Heart left ventricle (tissue), 16 donors: ENCODE data around the gene DNAH1. TPM values are rescaled to one million over a fixed set of nuclear protein-coding genes. Genes with fewer than 3 reads are reported as not detected.
A peak's percentile ranks its signal among the peaks of the same experiment; 100 is the strongest.

Experiments used
- ATAC-seq, 4 donors: fragments of 200-7000 bp; cut with Tn5 transposase; one replicate each; pipeline ENCODE4 v1.9.1; 2020 to 2022; ENCODE audit warnings: moderate library complexity in 4 of 4, mild to moderate bottlenecking in 3 of 4, moderate number of reproducible peaks in 1 of 4
- DNase-seq, 5 donors: peaks; one replicate each; pipeline ENCODE4 v3.0.0-alpha.2; 2020
- H3K27ac ChIP-seq, 12 donors: fragments of 200-600 bp; sonication (generic) in 4 of 12; one replicate each; pipeline versions ENCODE4 v1.5.0 to v1.8.0; 2016 to 2022; ENCODE audit warnings: mild to moderate bottlenecking in 2 of 12
- H3K27me3 ChIP-seq, 9 donors: fragments of 200-600 bp; sonication (generic) in 2 of 9; one replicate each; pipeline versions ENCODE4 v1.5.1 to v1.8.0; 2016 to 2022; ENCODE audit warnings: mild to moderate bottlenecking in 3 of 9
- H3K36me3 ChIP-seq, 9 donors: fragments of 200-600 bp; sonication (generic) in 2 of 9; one replicate each; pipeline versions ENCODE4 v1.5.0 to v1.8.0; 2018 to 2022; ENCODE audit warnings: mild to moderate bottlenecking in 2 of 9
- H3K4me1 ChIP-seq, 12 donors: fragments of 200-600 bp; sonication (generic) in 4 of 12; one replicate each; pipeline versions ENCODE4 v1.5.0 to v1.8.0; 2016 to 2022; ENCODE audit warnings: mild to moderate bottlenecking in 3 of 12
- H3K4me3 ChIP-seq, 12 donors: fragments of 200-600 bp; sonication (generic) in 4 of 12; one replicate each; pipeline versions ENCODE4 v1.5.0 to v1.8.0; 2017 to 2022; ENCODE audit warnings: mild to moderate bottlenecking in 9 of 12, moderate library complexity in 4 of 12
- H3K9me3 ChIP-seq, 12 donors: fragments of 200-600 bp; sonication (generic) in 4 of 12; one replicate each; pipeline versions ENCODE4 v1.5.0 to v1.8.0; 2016 to 2022; ENCODE audit warnings: mild to moderate bottlenecking in 1 of 12
- POLR2A ChIP-seq, 2 donors: fragments of 450-650 bp; IDR thresholded peaks; one replicate each; pipeline ENCODE4 v1.6.1; 2017; ENCODE audit warnings: antibody characterized with exemption in 2 of 2, mild to moderate bottlenecking in 2 of 2, moderate library complexity in 2 of 2
- WGBS, 4 donors: extraction: QIAGEN DNeasy Blood & Tissue Kit in 2 of 4; methylation state at CpG; one replicate each; pipeline versions ENCODE4 v1.1.5 to v1.1.7; 2013 to 2018; 5-methylcytosine and 5-hydroxymethylcytosine counted together
- intact Hi-C, 10 donors: fragments of 100-400 bp; cut with DNase I; formaldehyde crosslinking; loops; one replicate each; pipeline versions ENCODE4 v1.11.1 to v1.14.2; 2022
- polyA plus RNA-seq, 2 donors: library from polyadenylated mRNA; stranded (reverse); fragments of 200-250 nt; gene quantifications; one replicate each; pipeline ENCODE4 v1.2.3, GENCODE V29; 2013
- total RNA-seq, 9 donors: library from RNA; depleted of rRNA in 2 of 9; stranded (reverse); fragments of >200 nt in 2 of 9; fragmentation: NEBNext Ultra II Directional in 3 of 9; extraction: Animal tissue kit (Norgen Biotek cat#: 25700) in 3 of 9; gene quantifications; one replicate each; pipeline versions ENCODE4 v1.1.0 to v1.2.4, GENCODE V29; 2016 to 2023
- TF ChIP-seq, protein P1 (sequence below), 12 donors: fragments of 200-600 bp; sonication (generic) in 4 of 12; IDR thresholded peaks; one replicate each; pipeline versions ENCODE4 v1.5.0 to v1.8.0; 2018 to 2022; ENCODE audit warnings: antibody characterized with exemption in 12 of 12, mild to moderate bottlenecking in 5 of 12
- donor health status: ischemic (EF 13 %, LVEDD 7.1; RV severe dilation, severe dysfunction).
- donor health status: healthy with polysubstance abuse.
- donor health status: DM: no; HTN: yes; CAD: no.
- donor health status: DM: no; HTN: no; CAD: no.
- donor health status: ischemic (EF 25% LVEDD 6.9; RV normal size, moderate dysfunction).
- donor health status: ischemic (EF 25% LVEDD 5.7; RV mildly dilated, moderate dysfunction).
- donor health status: healthy.
- donor health status: DM: yes; HTN: yes; CAD: no.
- donor health status: ischemic (EF 35%, LVEDD 5.7; RV mildly dilated, moderate dysfunction).
- donor health status: nonischemic (EF 11% LVEDD 7.7; RV severe dilation, severe dysfunction).
- donor health status: DM: yes; HTN: yes; CAD: no.
- donor health status: PGD.
- donor health status: ischemic (EF 29% LVEDD 5.4; RV normal size, mild dysfunction).
- donor health status: nonischemic (EF 23%, LVEDD 6.1; RV moderate dilation, normal function).

The DNAH1 gene
- total and polyA plus RNA-seq, 11 donors = 0.95 to 6.6 (median 2.8) TPM

DNA sequence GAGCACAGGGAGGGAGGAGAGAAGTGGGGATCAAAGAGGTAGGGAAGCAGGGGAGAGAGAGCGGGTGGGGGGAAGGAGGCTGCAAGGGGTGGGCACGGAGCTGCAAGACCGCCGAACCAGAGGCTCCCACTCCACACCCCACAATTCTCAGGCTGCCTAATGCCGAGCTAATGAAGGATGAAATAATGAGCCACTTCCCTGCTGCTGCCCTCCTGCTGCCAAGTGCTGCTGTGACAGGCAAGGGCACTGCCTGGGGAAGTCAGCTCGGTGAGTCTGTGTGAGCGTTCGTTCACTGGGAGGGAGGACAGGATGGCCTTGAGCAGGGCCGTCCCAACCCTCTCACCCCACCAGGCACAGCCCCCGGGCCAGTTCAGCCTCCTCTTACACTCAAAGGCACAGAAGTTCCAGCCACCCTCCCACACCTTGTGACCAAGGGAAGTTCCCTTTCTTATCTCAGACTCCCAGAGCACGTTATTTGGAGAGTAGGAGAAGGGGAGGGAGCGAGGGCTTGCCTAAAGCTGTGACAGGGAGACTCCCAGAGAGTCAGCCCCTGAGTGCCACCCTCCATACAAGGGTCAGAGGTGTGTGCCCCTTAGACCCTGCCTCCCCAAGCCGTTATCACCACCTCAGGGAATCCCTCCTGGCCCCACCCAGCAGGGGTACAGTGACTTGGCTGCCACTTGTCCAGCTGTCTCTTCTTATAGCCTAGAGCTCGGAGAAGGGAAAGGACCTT is 16.1 kb upstream of the DNAH1 start:
- Histone ChIP-seq H3K4me1 (peaks cover 0 to 28% (median 14%) of the 10 kb centered on the region in 12 donors), H3K36me3 (no peaks in the 10 kb centered on the region), H3K27ac (peak overlapping the region in 11 of 12 donors; percentile 9 to 74 (median 54)), H3K9me3 (no peaks in the 10 kb centered on the region), H3K4me3 (peak overlapping the region in 1 of 12 donors; percentile 10), H3K27me3 (no peaks in the 10 kb centered on the region)
- intact Hi-C loops = loop anchor here in 2 of 10 donors (5.0 to 10.0 kb wide), 2 partner anchors 32 to 85 kb away; no protein-coding TSS in a partner anchor
- WGBS, 4 donors = 16 to 25% (median 22%) methylated on average over 14 of the region's 14 CpGs
- no peak for TF ChIP-seq POLR2A (IDR thresholded peaks at IDR 0.05)
- TF ChIP-seq, protein P1, sequence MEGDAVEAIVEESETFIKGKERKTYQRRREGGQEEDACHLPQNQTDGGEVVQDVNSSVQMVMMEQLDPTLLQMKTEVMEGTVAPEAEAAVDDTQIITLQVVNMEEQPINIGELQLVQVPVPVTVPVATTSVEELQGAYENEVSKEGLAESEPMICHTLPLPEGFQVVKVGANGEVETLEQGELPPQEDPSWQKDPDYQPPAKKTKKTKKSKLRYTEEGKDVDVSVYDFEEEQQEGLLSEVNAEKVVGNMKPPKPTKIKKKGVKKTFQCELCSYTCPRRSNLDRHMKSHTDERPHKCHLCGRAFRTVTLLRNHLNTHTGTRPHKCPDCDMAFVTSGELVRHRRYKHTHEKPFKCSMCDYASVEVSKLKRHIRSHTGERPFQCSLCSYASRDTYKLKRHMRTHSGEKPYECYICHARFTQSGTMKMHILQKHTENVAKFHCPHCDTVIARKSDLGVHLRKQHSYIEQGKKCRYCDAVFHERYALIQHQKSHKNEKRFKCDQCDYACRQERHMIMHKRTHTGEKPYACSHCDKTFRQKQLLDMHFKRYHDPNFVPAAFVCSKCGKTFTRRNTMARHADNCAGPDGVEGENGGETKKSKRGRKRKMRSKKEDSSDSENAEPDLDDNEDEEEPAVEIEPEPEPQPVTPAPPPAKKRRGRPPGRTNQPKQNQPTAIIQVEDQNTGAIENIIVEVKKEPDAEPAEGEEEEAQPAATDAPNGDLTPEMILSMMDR (IDR thresholded peaks at IDR 0.05) = peak in 6 of 12 donors; percentile 22 to 50 (median 32)
- ATAC-seq = peak; percentile 82 to 94 (median 88)
- DNase-seq = peak; percentile 56 to 81 (median 70)

DNA sequence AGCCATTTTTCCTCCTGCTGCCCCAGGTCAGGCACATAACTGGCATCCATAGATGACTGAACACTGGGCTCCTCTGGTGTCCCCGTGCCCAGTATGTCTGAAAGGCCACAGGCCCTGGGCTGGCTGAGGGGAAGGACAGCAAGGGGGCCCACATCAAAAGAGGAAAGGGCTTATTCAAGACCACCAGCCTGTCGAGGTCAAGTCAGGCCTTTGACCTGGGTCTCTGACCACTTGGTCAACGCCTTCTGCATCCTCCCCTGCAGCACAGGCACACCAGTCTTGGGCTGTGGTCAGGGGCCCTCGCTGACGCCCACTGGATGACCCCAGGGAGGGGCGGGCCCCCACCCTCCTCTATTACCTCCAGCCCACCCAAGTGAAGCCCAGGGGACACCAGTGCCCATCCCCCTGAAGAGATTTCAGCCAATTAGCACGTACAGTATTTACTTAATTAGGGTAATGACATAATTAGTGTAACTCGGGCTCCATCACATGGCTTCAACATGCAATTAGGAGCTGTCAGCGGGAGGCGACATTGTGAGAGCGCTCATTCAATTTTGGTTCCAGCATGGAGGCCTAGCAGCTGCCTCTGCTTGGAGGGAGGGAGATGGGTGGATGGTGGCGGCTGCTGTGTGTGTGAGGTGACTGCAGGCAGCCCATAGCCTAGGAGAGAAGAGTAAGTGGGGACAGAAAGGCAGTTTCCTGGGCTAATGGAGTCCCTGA is 13.5 kb upstream of the DNAH1 start:
- H3K27ac ChIP-seq = no peak overlapping the region
- DNase-seq (no peak), ATAC-seq (no peak)
- H3K4me3 ChIP-seq = no peak overlapping the region
- intact Hi-C loops = loop anchor here in 1 of 10 donors (10.0 kb wide), 1 partner anchor 82 kb away; no protein-coding TSS in a partner anchor
- no peaks in the 10 kb centered on the region for H3K36me3 ChIP-seq
- peaks cover 0 to 28% (median 14%) of the 10 kb centered on the region in 12 donors for H3K4me1 ChIP-seq
- H3K9me3 ChIP-seq = no peaks in the 10 kb centered on the region
- TF ChIP-seq POLR2A (IDR thresholded peaks at IDR 0.05) = no peak
- TF ChIP-seq, protein P1 (IDR thresholded peaks at IDR 0.05) = no peak
- no peaks in the 10 kb centered on the region for H3K27me3 ChIP-seq
- 86 to 93% (median 91%) methylated on average over 7 to 12 of the region's 12 CpGs for WGBS, 4 donors

DNA sequence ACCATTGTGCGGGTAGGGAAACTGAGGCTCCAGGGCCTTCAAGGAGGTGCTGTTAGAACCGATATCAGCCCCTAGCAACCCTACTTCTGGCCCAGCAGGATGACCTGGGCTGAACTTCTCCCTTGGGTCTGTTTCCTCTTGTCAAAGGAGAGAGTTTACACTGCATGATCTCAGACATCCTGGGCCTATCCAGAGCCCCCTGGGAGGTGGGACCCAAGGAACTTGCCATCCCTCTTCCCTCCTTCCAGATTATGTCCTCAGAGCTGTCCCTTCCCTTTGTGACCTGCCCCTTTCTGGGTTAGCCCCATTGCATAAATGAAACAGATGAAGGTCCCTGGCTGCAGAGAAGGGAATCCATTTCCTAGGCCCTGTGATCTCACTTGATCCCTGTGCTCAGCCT is 12.3 kb upstream of the DNAH1 start:
- H3K36me3 ChIP-seq = no peaks in the 10 kb centered on the region
- H3K4me3 ChIP-seq = no peak overlapping the region
- H3K27ac ChIP-seq = no peak overlapping the region
- no peaks in the 10 kb centered on the region for H3K9me3 ChIP-seq
- 78 to 92% (median 91%) methylated on average over 2 of the region's 2 CpGs for WGBS, 4 donors
- ATAC-seq = no peak
- no peak for DNase-seq
- peaks cover 0 to 17% (median 14%) of the 10 kb centered on the region in 12 donors for H3K4me1 ChIP-seq
- no peak for TF ChIP-seq POLR2A (IDR thresholded peaks at IDR 0.05)
- TF ChIP-seq, protein P1 (IDR thresholded peaks at IDR 0.05) = no peak
- H3K27me3 ChIP-seq = no peaks in the 10 kb centered on the region
- intact Hi-C loops = loop anchor here in 1 of 10 donors (10.0 kb wide), 1 partner anchor 81 kb away; no protein-coding TSS in a partner anchor

DNA sequence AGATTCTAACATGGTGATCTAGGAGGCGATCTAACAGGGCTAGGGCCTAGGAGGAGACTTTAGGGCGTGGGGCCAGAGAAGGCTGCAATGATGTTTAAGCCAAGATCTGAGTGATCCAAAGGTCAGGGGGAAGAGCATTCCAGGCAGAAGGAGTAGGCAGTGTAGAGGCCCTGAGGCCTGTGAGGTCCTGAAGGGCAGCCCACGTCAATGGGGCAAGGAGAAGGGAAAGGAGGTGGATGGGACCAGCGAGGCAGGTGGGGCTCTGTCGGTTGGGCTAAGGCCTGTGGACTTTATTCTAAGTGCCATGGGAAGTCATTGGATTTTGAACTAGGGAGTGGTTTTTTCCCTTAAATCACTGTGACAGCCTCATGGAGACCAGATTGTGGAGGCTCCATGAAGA is 10.2 kb upstream of the DNAH1 start:
- Histone ChIP-seq H3K9me3 (no peaks in the 10 kb centered on the region), H3K36me3 (peaks cover 0 to 8% (median 0%) of the 10 kb centered on the region in 9 donors), H3K27me3 (no peaks in the 10 kb centered on the region), H3K4me3 (no peak overlapping the region), H3K27ac (no peak overlapping the region), H3K4me1 (no peaks in the 10 kb centered on the region)
- intact Hi-C loops = loop anchor here in 1 of 10 donors (10.0 kb wide), 1 partner anchor 79 kb away; no protein-coding TSS in a partner anchor
- ATAC-seq (no peak), DNase-seq (no peak)
- TF ChIP-seq, protein P1 (IDR thresholded peaks at IDR 0.05) = no peak
- no peak for TF ChIP-seq POLR2A (IDR thresholded peaks at IDR 0.05)
- WGBS, 4 donors = 92 to 97% (median 94%) methylated on average over 5 of the region's 5 CpGs
